Suprapubic skin (tissue), 4 donors: ENCODE measurements around the gene CRTC2.

Experiments
- POLR2A ChIP-seq, 2 donors: fragments of 450-650 bp; IDR thresholded peaks; one replicate each; pipeline ENCODE4 v1.6.1; 2017; ENCODE audit warnings: antibody characterized with exemption in 2 of 2, mild to moderate bottlenecking in 2 of 2, moderate library complexity in 2 of 2
- POLR2AphosphoS5 ChIP-seq, 3 donors: sonication (generic); formaldehyde crosslinking; IDR thresholded peaks; one replicate each; pipeline ENCODE4 v1.6.1; 2017; ENCODE audit warnings: antibody characterized with exemption in 3 of 3
- TF ChIP-seq, protein P1 (sequence below), 2 donors: fragments of 200-600 bp in 1 of 2; fragments of 450-650 bp in 1 of 2; sonication (generic) in 1 of 2; IDR thresholded peaks; one replicate each; pipeline ENCODE4 v1.5.1; 2016 to 2019; ENCODE audit warnings: antibody characterized with exemption in 2 of 2, mild to moderate bottlenecking in 1 of 2, moderate library complexity in 1 of 2

DNA sequence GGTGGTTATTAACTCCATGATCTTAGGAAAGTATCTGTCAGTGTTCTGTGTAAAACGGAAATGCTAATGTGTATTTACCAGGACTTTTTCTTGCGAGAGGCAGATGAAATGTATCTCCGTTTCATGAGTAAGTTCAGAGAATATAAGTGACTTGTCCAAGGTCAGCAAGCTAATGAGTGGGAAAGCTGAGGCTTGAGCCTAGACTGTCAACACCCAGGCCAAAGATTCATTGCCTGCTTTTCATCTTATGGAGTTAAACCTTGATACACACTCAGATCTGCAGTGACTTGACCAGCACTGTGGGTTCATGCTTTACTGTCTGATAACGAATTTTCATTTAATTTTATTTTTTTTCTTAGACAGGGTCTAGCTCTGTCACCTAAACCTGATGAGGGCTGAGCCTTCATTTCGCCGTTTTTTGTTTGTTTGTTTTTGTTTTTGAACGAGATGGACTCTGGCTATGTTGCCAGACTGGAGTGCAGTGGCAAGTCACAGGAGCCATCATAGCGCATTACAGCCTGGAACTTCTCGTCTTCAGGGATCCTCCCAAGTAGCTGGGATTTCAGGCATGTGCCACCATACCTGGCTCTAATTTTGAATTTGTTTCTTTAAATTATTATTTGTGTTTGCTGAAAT lies 20.0 kb upstream of the CRTC2 start:
- TF ChIP-seq, protein P1, sequence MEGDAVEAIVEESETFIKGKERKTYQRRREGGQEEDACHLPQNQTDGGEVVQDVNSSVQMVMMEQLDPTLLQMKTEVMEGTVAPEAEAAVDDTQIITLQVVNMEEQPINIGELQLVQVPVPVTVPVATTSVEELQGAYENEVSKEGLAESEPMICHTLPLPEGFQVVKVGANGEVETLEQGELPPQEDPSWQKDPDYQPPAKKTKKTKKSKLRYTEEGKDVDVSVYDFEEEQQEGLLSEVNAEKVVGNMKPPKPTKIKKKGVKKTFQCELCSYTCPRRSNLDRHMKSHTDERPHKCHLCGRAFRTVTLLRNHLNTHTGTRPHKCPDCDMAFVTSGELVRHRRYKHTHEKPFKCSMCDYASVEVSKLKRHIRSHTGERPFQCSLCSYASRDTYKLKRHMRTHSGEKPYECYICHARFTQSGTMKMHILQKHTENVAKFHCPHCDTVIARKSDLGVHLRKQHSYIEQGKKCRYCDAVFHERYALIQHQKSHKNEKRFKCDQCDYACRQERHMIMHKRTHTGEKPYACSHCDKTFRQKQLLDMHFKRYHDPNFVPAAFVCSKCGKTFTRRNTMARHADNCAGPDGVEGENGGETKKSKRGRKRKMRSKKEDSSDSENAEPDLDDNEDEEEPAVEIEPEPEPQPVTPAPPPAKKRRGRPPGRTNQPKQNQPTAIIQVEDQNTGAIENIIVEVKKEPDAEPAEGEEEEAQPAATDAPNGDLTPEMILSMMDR (IDR thresholded peaks at IDR 0.05) = no peak
- TF ChIP-seq POLR2A (IDR thresholded peaks at IDR 0.05) (no peak), POLR2AphosphoS5 (IDR thresholded peaks at IDR 0.05) (no peak)
